ENCODE measurements around the gene MBD3.

Gene MBD3

DNA sequence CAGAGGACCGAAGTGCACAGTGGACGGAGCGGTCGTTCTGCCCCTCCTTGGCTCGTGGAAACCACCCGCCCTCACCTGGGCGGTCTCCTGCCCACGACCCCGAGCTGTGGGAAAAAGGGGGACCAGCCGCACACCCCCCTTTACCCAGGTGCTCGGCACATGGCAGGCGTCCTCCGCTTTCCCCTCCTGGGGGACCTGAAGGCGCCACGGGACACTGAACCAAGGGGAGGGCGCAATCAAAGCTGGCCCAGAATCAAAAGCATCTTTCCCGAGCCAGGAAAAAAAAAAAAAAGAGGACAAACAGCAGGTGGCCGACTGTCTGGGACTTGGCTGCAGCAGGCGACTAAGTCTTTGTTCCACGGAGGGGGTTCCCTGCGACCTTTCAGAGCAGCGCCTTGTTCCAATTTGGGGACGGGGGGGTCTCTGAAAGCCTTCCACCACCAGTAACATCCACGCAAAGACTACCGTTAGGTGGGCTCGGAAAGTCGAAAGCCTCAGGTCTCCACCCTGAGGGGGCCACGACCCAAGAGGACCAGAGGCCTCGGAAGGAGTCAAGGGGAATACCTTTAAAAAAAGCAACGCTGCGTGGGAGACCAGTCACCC lies 1.1 kb downstream of the MBD3 start:
- DNase-seq (ENCODE audit: low read depth): peak; percentile 42
- H3K9ac ChIP-seq (ENCODE audit: low read length): peak overlapping the region; percentile 99
- H3K4me3 ChIP-seq (ENCODE audit: low read length): peak overlapping the region; percentile 97
- H3K9me3 ChIP-seq (ENCODE audit: control insufficient read depth, low read length): no peaks in the 10 kb centered on the region
- no peaks in the 10 kb centered on the region for H3K27me3 ChIP-seq (replicated peaks; ENCODE audit: control insufficient read depth, insufficient read depth, low read length)
- H3K4me1 ChIP-seq (ENCODE audit: control insufficient read depth, insufficient read depth, low read length): peaks cover 28% of the 10 kb centered on the region
- peaks cover 9% of the 10 kb centered on the region for H3K36me3 ChIP-seq (ENCODE audit: control insufficient read depth, insufficient read depth, low read length, severe bottlenecking)

DNA sequence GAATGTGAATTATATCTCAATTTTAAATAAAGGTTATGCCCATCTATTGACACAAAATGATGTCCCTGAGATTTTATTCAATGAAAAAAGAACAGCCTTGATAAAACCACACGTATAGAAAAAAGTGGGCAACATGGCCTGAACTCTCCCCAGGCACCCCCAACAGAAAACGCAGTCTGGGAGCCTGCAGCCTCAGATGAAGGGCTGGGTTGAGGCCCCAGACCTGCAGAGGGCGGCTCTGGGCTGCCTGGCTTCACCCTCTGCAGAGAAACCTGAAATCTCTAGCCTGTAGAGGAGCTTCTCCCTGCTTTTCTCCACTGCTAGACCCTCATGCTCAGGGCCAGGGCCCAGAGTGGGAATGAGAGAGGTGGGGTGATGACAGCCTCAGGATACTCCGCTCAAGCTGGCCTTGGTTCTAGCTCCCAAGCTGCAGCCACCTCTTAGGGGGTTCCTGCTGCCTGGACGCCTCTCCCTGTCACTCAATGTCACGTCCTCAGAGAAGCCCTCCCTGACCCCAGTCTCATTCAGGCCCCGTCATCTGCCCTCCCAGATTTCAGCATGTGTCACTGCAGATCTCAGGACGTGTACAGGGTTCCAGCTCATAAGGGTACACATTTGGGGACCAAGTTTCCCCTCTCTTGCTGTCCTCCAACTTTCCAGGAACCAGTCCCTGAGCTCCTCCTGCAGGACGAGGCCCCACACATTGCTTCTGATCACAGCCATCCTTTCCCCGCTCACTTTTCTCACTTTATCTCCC lies 1.8 kb downstream of the MBD3 start:
- H3K36me3 ChIP-seq (ENCODE audit: control insufficient read depth, insufficient read depth, low read length, severe bottlenecking): peaks cover 6% of the 10 kb centered on the region
- peak; percentile 52 for DNase-seq (ENCODE audit: low read depth)

DNA sequence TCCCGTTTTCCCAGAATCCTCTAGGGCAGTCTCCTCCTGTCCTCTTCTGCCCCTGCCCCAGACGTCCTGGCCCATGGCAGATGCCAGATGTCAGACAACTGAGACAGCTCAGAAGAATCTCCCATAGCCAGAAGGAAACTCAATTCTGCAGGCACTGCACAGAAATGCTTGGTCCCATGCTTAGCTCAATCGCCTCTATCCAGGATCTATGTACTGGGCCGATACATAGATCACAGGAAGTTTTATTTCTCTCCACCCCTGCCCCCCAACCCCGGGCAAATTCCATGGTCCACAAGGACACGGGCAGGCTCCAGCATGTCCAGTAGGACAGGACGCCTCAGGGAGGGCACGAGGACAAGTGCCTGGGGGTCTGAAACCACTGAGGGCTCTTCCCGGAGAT lies 4.8 kb downstream of the MBD3 start:
- H3K9me3 ChIP-seq (ENCODE audit: control insufficient read depth, low read length): no peaks in the 10 kb centered on the region
- peaks cover 13% of the 10 kb centered on the region for H3K36me3 ChIP-seq (ENCODE audit: control insufficient read depth, insufficient read depth, low read length, severe bottlenecking)
- no peaks in the 10 kb centered on the region for H3K27me3 ChIP-seq (replicated peaks; ENCODE audit: control insufficient read depth, insufficient read depth, low read length)
- peaks cover 24% of the 10 kb centered on the region for H3K4me1 ChIP-seq (ENCODE audit: control insufficient read depth, insufficient read depth, low read length)
- no peak for DNase-seq (ENCODE audit: low read depth)
- peak overlapping the region; percentile 44 for H3K9ac ChIP-seq (ENCODE audit: low read length)
- no peak overlapping the region for H3K4me3 ChIP-seq (ENCODE audit: low read length)

More for the DNA sequence above, 1.8 kb downstream of the MBD3 start:
- Histone ChIP-seq H3K4me1 (ENCODE audit: control insufficient read depth, insufficient read depth, low read length) (peaks cover 27% of the 10 kb centered on the region), H3K27me3 (replicated peaks; ENCODE audit: control insufficient read depth, insufficient read depth, low read length) (no peaks in the 10 kb centered on the region), H3K4me3 (ENCODE audit: low read length) (peak overlapping the region; percentile 97), H3K9ac (ENCODE audit: low read length) (peak overlapping the region; percentile 99), H3K9me3 (ENCODE audit: control insufficient read depth, low read length) (no peaks in the 10 kb centered on the region)

DNA sequence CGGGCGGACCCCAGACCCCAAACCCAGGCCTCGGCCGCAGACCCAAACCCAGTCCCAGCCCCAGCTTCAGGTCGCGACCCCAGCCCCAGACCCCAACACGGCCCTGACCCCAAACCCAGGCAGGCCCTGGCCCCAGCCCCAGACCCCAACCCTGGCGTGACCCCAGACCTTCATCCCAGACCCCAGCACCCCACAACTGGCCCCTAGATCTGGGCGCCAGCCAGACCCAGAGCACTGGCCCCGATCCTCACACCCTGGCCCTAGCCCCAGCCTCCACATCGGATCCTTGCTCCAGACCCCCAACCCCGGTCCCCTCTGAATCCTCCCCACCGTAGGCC lies 7.5 kb downstream of the MBD3 start:
- Histone ChIP-seq H3K9me3 (ENCODE audit: control insufficient read depth, low read length) (no peaks in the 10 kb centered on the region), H3K4me3 (ENCODE audit: low read length) (no peak overlapping the region), H3K9ac (ENCODE audit: low read length) (no peak overlapping the region), H3K36me3 (ENCODE audit: control insufficient read depth, insufficient read depth, low read length, severe bottlenecking) (peaks cover 33% of the 10 kb centered on the region), H3K27me3 (replicated peaks; ENCODE audit: control insufficient read depth, insufficient read depth, low read length) (no peaks in the 10 kb centered on the region), H3K4me1 (ENCODE audit: control insufficient read depth, insufficient read depth, low read length) (peaks cover 12% of the 10 kb centered on the region)
- no peak for DNase-seq (ENCODE audit: low read depth)

DNA sequence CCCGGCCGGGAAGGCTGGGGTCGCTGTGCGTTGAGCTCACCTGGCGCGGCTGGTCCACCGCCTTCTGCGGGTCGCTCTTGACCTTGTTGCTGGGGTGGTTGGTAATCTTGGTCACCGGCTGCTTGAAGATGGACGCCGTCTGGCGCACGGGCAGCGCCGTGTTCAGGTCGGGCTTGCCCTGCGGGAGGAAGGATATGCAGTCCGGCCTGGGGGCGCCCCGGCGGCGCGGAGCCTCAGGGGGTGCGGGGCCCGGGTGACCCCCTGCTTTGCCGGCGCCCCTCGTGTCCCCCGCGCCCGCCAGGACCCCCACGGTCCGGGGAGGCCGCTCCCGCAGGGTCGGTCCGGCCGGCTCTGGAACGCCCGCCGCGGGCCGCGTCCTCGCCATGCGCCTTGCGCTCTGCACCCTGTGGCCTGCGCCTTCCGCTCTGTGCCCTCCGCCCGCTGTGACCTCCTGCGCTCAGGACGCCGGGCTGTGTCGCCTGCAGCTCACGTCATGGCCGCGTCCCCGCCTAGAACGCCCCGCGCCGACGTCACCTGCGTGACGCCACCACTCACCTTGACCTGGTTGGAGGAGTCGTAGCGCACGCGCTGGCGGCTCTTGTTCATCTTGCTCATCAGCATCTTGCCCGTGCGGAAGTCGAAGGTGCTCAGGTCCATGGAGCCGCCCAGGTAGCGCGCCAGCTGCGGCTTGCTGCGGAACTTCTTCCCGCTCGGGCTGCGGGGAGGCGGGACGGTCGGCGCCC lies 8.0 kb downstream of the MBD3 start:
- Histone ChIP-seq H3K9ac (ENCODE audit: low read length) (no peak overlapping the region), H3K4me1 (ENCODE audit: control insufficient read depth, insufficient read depth, low read length) (peaks cover 7% of the 10 kb centered on the region), H3K36me3 (ENCODE audit: control insufficient read depth, insufficient read depth, low read length, severe bottlenecking) (peaks cover 38% of the 10 kb centered on the region), H3K4me3 (ENCODE audit: low read length) (no peak overlapping the region), H3K9me3 (ENCODE audit: control insufficient read depth, low read length) (no peaks in the 10 kb centered on the region), H3K27me3 (replicated peaks; ENCODE audit: control insufficient read depth, insufficient read depth, low read length) (no peaks in the 10 kb centered on the region)
- no peak for DNase-seq (ENCODE audit: low read depth)

DNA sequence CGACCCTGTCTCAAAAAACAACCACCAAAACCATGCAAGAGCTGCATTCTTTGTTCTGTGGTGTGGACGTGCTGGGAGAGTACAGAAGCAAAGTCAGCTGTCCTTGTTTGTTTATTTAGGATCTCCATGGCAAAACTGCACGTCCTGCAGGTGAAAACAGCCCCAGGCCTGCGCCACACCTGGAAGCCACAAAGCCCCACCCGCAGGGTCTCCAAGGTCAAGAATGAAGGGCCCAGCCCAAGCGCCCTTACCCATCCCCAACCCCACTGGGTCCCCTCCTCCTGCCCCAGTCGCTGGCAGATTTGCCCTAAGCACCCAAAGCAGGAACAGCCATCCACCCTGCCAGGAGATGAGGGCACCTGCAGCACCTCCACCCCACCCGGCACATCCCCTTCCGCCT lies 10.5 kb downstream of the MBD3 start:
- no peaks in the 10 kb centered on the region for H3K9me3 ChIP-seq (ENCODE audit: control insufficient read depth, low read length)
- H3K9ac ChIP-seq (ENCODE audit: low read length): no peak overlapping the region
- no peaks in the 10 kb centered on the region for H3K4me1 ChIP-seq (ENCODE audit: control insufficient read depth, insufficient read depth, low read length)
- no peak overlapping the region for H3K4me3 ChIP-seq (ENCODE audit: low read length)
- no peaks in the 10 kb centered on the region for H3K27me3 ChIP-seq (replicated peaks; ENCODE audit: control insufficient read depth, insufficient read depth, low read length)
- DNase-seq (ENCODE audit: low read depth): no peak
- peaks cover 50% of the 10 kb centered on the region for H3K36me3 ChIP-seq (ENCODE audit: control insufficient read depth, insufficient read depth, low read length, severe bottlenecking)

DNA sequence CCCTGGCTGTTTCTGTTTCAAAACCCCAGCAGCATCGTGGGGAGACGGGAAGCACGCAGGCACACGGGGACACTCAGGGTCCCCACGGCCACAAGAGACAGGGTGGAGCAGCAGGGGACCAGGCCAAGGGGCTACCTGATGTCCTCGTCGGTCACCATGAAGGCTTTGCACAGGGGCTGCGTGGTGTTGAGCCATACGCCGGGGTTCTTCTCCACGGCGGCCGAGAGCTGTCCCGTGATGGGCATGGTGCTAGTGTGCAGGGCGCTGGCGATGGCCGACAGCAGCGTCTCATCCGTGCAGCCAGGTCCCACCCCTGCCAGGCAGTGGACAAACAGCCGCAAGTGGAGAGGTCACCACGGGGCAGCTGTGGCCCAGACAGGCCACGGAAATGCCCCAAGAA lies 11.7 kb downstream of the MBD3 start:
- no peak overlapping the region for H3K4me3 ChIP-seq (ENCODE audit: low read length)
- no peaks in the 10 kb centered on the region for H3K9me3 ChIP-seq (ENCODE audit: control insufficient read depth, low read length)
- H3K27me3 ChIP-seq (replicated peaks; ENCODE audit: control insufficient read depth, insufficient read depth, low read length): no peaks in the 10 kb centered on the region
- no peak for DNase-seq (ENCODE audit: low read depth)
- peaks cover 51% of the 10 kb centered on the region for H3K36me3 ChIP-seq (ENCODE audit: control insufficient read depth, insufficient read depth, low read length, severe bottlenecking)
- no peaks in the 10 kb centered on the region for H3K4me1 ChIP-seq (ENCODE audit: control insufficient read depth, insufficient read depth, low read length)
- no peak overlapping the region for H3K9ac ChIP-seq (ENCODE audit: low read length)

DNA sequence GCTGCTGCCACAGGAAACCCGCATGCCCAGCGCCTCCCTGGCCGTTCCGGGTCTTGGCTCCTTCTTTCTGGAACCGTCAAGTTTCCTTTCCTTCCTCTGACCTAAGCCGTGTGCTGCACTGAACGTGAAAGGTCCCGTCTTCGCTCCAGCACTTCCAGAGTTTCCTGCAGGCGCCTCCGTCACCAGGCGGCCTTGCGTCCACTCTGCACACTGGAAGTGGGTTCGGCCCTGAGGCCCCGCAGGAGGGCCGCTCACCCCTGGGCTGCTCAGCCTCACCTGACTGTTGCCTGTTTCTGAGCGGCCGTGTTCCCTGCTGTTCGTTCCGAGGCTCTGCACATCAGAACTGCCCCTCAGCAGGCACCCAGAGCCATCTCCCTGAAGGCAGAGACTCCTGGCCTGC lies 12.3 kb downstream of the MBD3 start:
- Histone ChIP-seq H3K4me3 (ENCODE audit: low read length) (no peak overlapping the region), H3K36me3 (ENCODE audit: control insufficient read depth, insufficient read depth, low read length, severe bottlenecking) (peaks cover 51% of the 10 kb centered on the region), H3K9me3 (ENCODE audit: control insufficient read depth, low read length) (no peaks in the 10 kb centered on the region), H3K4me1 (ENCODE audit: control insufficient read depth, insufficient read depth, low read length) (no peaks in the 10 kb centered on the region), H3K9ac (ENCODE audit: low read length) (no peak overlapping the region), H3K27me3 (replicated peaks; ENCODE audit: control insufficient read depth, insufficient read depth, low read length) (no peaks in the 10 kb centered on the region)
- no peak for DNase-seq (ENCODE audit: low read depth)

DNA sequence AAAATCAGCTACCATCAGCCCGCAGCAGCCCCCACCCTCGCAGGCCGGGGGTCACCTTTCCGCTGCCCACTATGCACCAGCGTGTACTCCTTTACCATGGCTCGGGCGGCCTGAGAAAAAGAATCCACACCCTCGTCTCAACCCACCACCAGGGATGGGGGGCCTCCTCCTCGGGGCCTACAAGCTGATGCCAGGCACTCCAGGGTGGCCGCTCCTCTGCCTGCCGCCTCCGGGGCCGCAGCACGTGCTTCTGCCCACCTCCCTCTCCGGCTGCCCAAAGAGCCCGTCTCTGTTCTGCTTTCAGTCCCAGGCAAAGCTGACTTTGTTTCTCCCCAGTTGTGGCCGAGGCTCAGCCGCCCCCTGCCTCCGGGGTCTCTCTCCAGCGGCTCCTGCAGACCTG lies 13.4 kb downstream of the MBD3 start:
- DNase-seq (ENCODE audit: low read depth): no peak
- no peaks in the 10 kb centered on the region for H3K4me1 ChIP-seq (ENCODE audit: control insufficient read depth, insufficient read depth, low read length)
- no peak overlapping the region for H3K4me3 ChIP-seq (ENCODE audit: low read length)
- no peak overlapping the region for H3K9ac ChIP-seq (ENCODE audit: low read length)
- peaks cover 48% of the 10 kb centered on the region for H3K36me3 ChIP-seq (ENCODE audit: control insufficient read depth, insufficient read depth, low read length, severe bottlenecking)
- no peaks in the 10 kb centered on the region for H3K9me3 ChIP-seq (ENCODE audit: control insufficient read depth, low read length)
- H3K27me3 ChIP-seq (replicated peaks; ENCODE audit: control insufficient read depth, insufficient read depth, low read length): no peaks in the 10 kb centered on the region

DNA sequence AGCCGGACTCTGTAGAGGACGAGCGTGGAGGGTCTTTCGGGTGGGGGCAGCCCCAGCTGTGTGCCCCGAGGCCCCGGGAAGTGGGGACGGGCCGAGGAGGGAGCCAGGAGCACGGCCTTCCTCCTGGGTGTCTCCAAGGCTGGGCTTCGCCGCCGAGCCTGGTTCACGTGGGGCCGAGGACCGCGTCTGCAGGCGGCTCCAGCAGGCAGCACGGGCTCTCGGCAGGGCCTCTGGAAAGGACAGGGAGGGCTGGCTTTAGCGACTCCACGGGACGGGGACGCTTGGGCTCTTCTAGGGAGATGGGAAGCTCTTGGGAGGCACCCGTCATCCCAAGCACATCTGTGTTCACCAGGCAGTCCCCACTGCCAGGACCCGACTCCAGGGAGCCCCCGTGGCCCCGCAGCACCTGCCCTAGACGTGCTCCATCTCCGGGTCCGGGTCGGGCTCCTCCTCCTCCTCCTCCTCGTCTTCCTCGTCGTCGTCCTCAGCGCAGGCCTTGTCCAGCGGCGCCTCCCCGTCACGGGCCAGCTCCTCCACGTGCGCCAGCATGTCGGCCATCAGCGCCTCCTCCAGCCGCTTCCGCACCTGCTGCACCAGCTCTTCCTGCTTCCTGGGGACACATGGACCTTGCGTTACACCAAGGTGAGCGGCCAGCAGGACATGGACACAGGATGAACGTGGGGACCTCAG lies 14.6 kb downstream of the MBD3 start:
- Histone ChIP-seq H3K4me1 (ENCODE audit: control insufficient read depth, insufficient read depth, low read length) (no peaks in the 10 kb centered on the region), H3K9me3 (ENCODE audit: control insufficient read depth, low read length) (no peaks in the 10 kb centered on the region), H3K27me3 (replicated peaks; ENCODE audit: control insufficient read depth, insufficient read depth, low read length) (no peaks in the 10 kb centered on the region), H3K4me3 (ENCODE audit: low read length) (no peak overlapping the region), H3K9ac (ENCODE audit: low read length) (no peak overlapping the region), H3K36me3 (ENCODE audit: control insufficient read depth, insufficient read depth, low read length, severe bottlenecking) (peaks cover 41% of the 10 kb centered on the region)
- DNase-seq (ENCODE audit: low read depth): no peak
